PC-9 (cell line): ENCODE data around the gene CMIP.

Experiments
- CTCF ChIP-seq: fragments of 200-600 bp; sonication (generic); conservative IDR thresholded peaks from 2 replicates; pipeline ENCODE4 v1.6.1; 2017; ENCODE audit warnings: mixed run types, antibody characterized with exemption, mild to moderate bottlenecking, moderate library complexity
- EZH2 ChIP-seq: fragments of 200-600 bp; sonication (generic); IDR thresholded peaks from 2 replicates; pipeline ENCODE4 v1.8.0; 2017; ENCODE audit warnings: antibody characterized with exemption, low read depth

DNA sequence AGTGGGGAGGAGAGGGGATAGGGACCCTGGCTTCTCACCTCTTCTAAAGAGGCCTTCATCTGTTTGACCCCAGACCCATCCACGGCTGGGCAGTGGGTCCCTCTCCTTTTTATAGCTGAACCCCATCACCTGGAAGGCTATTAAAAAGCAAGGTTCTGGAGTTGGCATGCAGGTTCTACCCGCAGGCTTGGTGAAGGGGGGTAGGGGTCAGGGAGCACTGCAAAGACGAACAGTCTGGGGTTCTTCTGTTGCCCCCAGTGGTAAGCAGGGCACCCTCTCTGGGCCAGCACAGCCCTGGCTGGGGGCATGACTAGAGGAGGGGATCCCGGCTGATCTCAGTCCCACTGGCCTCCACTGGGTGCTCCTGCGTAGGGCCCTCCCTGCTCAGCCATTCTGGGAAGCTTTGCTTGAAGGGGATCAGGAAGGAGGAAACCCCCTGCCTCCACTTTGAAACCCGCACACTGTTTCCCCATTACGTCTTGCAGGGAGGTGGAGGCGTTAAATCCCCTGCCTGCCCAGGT, 13.6 kb downstream of the CMIP start:
- TF ChIP-seq CTCF = no peak
- no peak for TF ChIP-seq EZH2
